ENCODE measurements around the gene GARNL3.

Gene GARNL3

DNA sequence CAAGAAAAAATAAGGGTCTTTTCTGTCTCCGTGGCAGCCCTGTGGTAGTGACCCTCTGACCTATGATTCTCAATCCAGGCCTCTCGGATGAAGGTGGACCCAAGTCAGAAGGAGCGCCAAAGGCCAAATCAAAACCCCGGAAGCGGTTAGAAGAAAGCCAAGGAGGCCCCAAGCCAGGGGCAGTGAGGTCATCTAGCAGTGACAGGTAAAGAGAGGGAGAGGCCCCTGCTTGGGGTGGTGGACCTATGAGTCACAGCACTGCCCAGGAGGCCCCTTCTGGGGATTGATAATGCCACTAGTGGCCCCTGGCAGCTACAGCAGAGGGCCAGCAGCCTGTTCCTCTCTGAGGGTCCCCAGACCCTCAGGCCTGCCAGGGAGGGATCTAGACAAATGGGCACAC lies 126.0 kb downstream of the GARNL3 start:
- DNase-seq (ENCODE audit: low read depth) = no peak
- no peak overlapping the region for H3K4me3 ChIP-seq (ENCODE audit: low read depth, low read length)
- TF ChIP-seq, protein P1, sequence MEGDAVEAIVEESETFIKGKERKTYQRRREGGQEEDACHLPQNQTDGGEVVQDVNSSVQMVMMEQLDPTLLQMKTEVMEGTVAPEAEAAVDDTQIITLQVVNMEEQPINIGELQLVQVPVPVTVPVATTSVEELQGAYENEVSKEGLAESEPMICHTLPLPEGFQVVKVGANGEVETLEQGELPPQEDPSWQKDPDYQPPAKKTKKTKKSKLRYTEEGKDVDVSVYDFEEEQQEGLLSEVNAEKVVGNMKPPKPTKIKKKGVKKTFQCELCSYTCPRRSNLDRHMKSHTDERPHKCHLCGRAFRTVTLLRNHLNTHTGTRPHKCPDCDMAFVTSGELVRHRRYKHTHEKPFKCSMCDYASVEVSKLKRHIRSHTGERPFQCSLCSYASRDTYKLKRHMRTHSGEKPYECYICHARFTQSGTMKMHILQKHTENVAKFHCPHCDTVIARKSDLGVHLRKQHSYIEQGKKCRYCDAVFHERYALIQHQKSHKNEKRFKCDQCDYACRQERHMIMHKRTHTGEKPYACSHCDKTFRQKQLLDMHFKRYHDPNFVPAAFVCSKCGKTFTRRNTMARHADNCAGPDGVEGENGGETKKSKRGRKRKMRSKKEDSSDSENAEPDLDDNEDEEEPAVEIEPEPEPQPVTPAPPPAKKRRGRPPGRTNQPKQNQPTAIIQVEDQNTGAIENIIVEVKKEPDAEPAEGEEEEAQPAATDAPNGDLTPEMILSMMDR (IDR thresholded peaks at IDR 0.05; ENCODE audit: control insufficient read depth, extremely low read depth, insufficient read depth) = no peak

DNA sequence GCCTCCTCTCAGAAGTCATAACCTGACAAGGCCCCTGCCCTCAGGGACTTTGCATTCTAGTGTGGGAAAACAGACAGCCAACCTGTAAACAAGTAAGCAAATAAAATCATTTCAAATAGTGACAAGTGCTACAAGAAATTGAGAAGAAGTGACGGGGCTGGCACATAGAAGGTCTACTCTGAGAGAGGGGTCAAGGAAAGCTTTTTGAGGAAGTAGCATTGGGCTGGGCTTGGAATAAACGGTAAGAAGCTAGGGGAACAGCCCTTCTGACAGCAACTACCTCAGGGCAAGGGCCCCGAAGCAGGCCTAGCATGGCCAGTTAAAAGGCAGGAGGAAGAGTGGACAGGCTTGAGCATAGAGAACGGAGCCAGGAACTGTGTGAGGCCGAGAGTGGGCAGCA lies 127.6 kb downstream of the GARNL3 start:
- no peak overlapping the region for H3K4me3 ChIP-seq (ENCODE audit: low read depth, low read length)
- DNase-seq (ENCODE audit: low read depth) = no peak
- TF ChIP-seq, protein P1 (IDR thresholded peaks at IDR 0.05; ENCODE audit: control insufficient read depth, extremely low read depth, insufficient read depth) = no peak

DNA sequence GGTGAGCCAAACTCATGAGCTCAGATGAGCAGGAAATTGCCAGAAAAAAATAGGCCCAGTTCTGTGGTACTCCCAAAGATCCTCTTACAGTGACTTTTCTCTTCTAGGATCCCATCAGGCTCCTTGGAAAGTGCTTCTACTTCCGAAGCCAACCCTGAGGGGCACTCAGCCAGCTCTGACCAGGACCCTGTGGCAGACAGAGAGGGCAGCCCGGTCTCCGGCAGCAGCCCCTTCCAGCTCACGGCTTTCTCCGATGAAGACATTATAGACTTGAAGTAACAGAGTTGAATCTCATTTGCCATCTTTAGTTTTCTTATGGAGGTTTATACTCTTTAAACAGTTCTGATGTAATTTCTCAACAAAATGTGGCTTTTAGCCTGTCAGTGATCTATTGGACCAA lies 128.4 kb downstream of the GARNL3 start:
- no peak for DNase-seq (ENCODE audit: low read depth)
- TF ChIP-seq, protein P1 (IDR thresholded peaks at IDR 0.05; ENCODE audit: control insufficient read depth, extremely low read depth, insufficient read depth) = no peak
- no peak overlapping the region for H3K4me3 ChIP-seq (ENCODE audit: low read depth, low read length)

GRCh38 chr9:127393645-127394044 lies 129.1 kb downstream of the GARNL3 start:
- H3K4me3 ChIP-seq (ENCODE audit: low read depth, low read length) = no peak overlapping the region
- no peak for DNase-seq (ENCODE audit: low read depth)
- TF ChIP-seq, protein P1 (IDR thresholded peaks at IDR 0.05; ENCODE audit: control insufficient read depth, extremely low read depth, insufficient read depth) = no peak

GRCh38 chr9:127395497-127396252 lies 131.1 kb downstream of the GARNL3 start:
- H3K4me3 ChIP-seq (ENCODE audit: low read depth, low read length) = peak overlapping the region; percentile 59
- TF ChIP-seq, protein P1 (IDR thresholded peaks at IDR 0.05; ENCODE audit: control insufficient read depth, extremely low read depth, insufficient read depth) = no peak
- no peak for DNase-seq (ENCODE audit: low read depth)

DNA sequence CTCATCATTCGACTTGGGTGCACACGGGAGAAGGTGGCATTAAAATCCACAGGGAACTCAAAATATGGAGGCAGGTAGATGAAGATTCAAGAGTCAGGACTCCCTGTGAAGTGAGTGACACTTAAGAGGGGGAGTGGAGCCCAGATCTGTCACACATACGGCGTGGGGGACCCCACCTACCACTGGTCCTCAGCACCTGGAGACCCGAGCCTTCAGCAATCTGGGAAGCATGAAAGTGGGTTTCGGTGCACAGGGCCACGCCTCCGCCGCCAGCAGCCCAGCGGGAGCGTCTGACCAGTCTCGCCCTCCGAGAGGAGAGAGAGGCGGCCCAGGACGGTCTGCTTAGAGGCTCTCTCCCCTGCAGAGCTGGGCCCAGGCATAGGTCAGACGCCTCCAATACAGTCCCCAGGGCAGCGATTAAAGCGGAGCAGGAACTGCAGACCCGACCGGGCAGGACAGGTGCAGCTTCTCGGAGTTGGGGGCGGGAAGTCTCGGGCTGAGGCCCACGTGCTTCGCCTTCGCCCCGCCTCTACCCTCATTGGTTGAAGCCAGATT lies 131.8 kb downstream of the GARNL3 start:
- TF ChIP-seq, protein P1 (IDR thresholded peaks at IDR 0.05; ENCODE audit: control insufficient read depth, extremely low read depth, insufficient read depth) = no peak
- peak overlapping the region; percentile 59 for H3K4me3 ChIP-seq (ENCODE audit: low read depth, low read length)
- DNase-seq (ENCODE audit: low read depth) = no peak
